ENCODE data around the gene ZNF182. TPM values are rescaled to one million over a fixed set of nuclear protein-coding genes. Genes with fewer than 3 reads are reported as not detected.

ZNF182 gene
- polyA plus RNA-seq (2013), result 2.0 and 2.4 TPM in 2 replicates

DNA sequence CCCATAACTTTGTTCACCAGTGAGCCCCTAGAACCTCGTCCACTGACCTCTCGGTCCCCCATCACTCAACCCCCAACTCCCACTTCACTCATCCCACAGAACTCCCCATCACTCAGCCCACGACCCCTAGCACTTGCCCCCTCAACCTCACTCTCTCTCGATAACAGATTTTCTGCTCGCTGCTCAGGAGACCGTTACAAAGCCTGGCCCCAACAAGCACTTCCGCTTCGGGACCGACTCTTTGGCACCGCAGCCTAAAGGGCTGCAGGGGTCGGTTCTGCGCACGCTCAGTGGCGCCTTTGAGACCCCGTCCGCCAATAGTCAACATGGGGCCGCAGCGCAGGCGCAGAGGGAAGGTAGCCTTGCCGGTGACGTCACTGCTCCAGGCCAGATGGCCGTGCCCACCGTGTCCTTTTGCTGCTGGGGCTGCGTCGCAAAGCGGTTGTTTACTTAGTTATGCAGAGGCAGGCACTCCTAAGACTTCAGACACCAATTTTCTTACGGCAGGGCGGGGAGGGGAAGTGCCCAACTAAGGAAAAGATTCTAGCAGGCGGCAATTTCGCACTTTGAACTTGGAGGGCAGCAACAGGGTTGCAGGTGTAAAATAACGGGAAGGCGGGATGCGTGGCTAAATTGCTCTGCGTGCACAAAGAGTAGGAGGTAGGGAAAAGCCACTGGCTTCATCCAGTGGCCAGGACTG is at the start of gene ZNF182:
ZNF182 (minus strand) TSS at position 232 of the 700 bp plus-strand sequence. CDS start 1,380 bp downstream, outside the sequence.
- Histone ChIP-seq H3K4me3 (ENCODE audit: low read depth, low read length) (peak within 1 kb of the TSS; percentile 88), H3K4me2 (ENCODE audit: low read length) (peak within 1 kb of the TSS; percentile 86), H3K4ac (ENCODE audit: low read depth, low read length) (peak within 1 kb of the TSS; percentile 69), H2AK5ac (ENCODE audit: low read length) (peak within 1 kb of the TSS; percentile 31), H3K18ac (ENCODE audit: low read length) (peak within 1 kb of the TSS; percentile 54), H2BK120ac (ENCODE audit: insufficient read depth, low read length, poor library complexity) (peak within 1 kb of the TSS; percentile 54), H3K79me1 (ENCODE audit: low read length) (peaks cover 3% of the 10 kb centered on the region), H3K27me3 (ENCODE audit: insufficient read depth, low read length) (no peaks in the 10 kb centered on the region), H2AFZ (ENCODE audit: insufficient read depth, low read length, poor library complexity) (peak within 1 kb of the TSS; percentile 83), H3K4me1 (ENCODE audit: control insufficient read depth in 1 of 2, insufficient read depth in 2 of 2, low read length in 2 of 2) (no peaks in the 10 kb centered on the region), H3K9me3 (ENCODE audit: insufficient read depth, low read depth, low read length) (no peaks in the 10 kb centered on the region), H2BK5ac (ENCODE audit: low read depth, low read length, poor library complexity) (peak within 1 kb of the TSS; percentile 32), H3K27ac (ENCODE audit: low read depth, low read length) (no peak within 1 kb of the TSS), H2BK12ac (ENCODE audit: low read length) (no peak within 1 kb of the TSS), H3K9ac (ENCODE audit: low read length) (peak within 1 kb of the TSS; percentile 79), H3K36me3 (ENCODE audit: control insufficient read depth in 1 of 2, insufficient read depth in 2 of 2, low read length in 2 of 2) (no peaks in the 10 kb centered on the region), H4K12ac (ENCODE audit: low read depth, low read length) (peak within 1 kb of the TSS; percentile 77), H4K91ac (ENCODE audit: low read depth, low read length) (peak within 1 kb of the TSS; percentile 63), H4K8ac (ENCODE audit: low read depth, low read length) (peak within 1 kb of the TSS; percentile 57), H3K14ac (ENCODE audit: low read length) (peak within 1 kb of the TSS; percentile 78), H3K23ac (ENCODE audit: low read length) (no peak within 1 kb of the TSS), H3K79me2 (ENCODE audit: control insufficient read depth, insufficient read depth, low read length, poor library complexity) (peaks cover 2% of the 10 kb centered on the region)
- DNase-seq, result peak; percentile 85 to 91
- WGBS (ENCODE audit: extremely low coverage, insufficient coverage, insufficient read length), result no CpG with 5 or more reads among the region's 34 CpGs

DNA sequence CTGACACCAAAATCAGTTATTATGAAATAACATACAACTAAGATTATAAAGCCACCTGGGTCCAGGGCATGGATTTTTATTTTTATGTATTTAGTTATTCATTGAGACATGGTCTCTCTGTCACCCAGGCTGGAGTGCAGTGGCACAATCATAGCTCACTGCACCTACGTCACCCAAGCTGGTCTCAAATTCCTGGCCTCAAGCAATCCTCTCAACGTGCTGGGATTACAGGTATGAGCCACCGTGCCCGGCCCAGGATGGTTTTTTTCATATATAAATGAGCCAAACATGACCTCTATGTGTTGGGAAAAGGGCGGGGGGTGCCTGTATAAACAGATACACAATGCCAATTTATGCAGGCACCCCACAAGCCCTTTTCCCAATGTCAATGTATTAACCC is 43.1 kb upstream of the ZNF182 start:
- H3K14ac ChIP-seq (ENCODE audit: low read length), result no peak overlapping the region
- H3K79me2 ChIP-seq (ENCODE audit: control insufficient read depth, insufficient read depth, low read length, poor library complexity), result no peaks in the 10 kb centered on the region
- no peak overlapping the region for H2AK5ac ChIP-seq (ENCODE audit: low read length)
- H3K18ac ChIP-seq (ENCODE audit: low read length), result no peak overlapping the region
- no peak overlapping the region for H2AFZ ChIP-seq (ENCODE audit: insufficient read depth, low read length, poor library complexity)
- H4K12ac ChIP-seq (ENCODE audit: low read depth, low read length), result no peak overlapping the region
- H2BK12ac ChIP-seq (ENCODE audit: low read length), result no peak overlapping the region
- H3K4me1 ChIP-seq (ENCODE audit: control insufficient read depth in 1 of 2, insufficient read depth in 2 of 2, low read length in 2 of 2), result peaks cover 2 to 3% of the 10 kb centered on the region in 2 experiments
- H3K4ac ChIP-seq (ENCODE audit: low read depth, low read length), result no peak overlapping the region
- H3K4me3 ChIP-seq (ENCODE audit: low read depth, low read length), result no peak overlapping the region
- H4K8ac ChIP-seq (ENCODE audit: low read depth, low read length), result no peak overlapping the region
- H3K23ac ChIP-seq (ENCODE audit: low read length), result no peak overlapping the region
- no peak overlapping the region for H2BK120ac ChIP-seq (ENCODE audit: insufficient read depth, low read length, poor library complexity)
- no peak overlapping the region for H2BK5ac ChIP-seq (ENCODE audit: low read depth, low read length, poor library complexity)
- no peaks in the 10 kb centered on the region for H3K36me3 ChIP-seq (ENCODE audit: control insufficient read depth in 1 of 2, insufficient read depth in 2 of 2, low read length in 2 of 2)
- H3K27ac ChIP-seq (ENCODE audit: low read depth, low read length), result no peak overlapping the region
- no peak overlapping the region for H3K9ac ChIP-seq (ENCODE audit: low read length)
- no peaks in the 10 kb centered on the region for H3K27me3 ChIP-seq (ENCODE audit: insufficient read depth, low read length)
- peak; percentile 59 to 73 for DNase-seq
- no peaks in the 10 kb centered on the region for H3K9me3 ChIP-seq (ENCODE audit: insufficient read depth, low read depth, low read length)
- peaks cover 7% of the 10 kb centered on the region for H3K79me1 ChIP-seq (ENCODE audit: low read length)
- WGBS (ENCODE audit: extremely low coverage, insufficient coverage, insufficient read length), result no CpG with 5 or more reads among the region's 5 CpGs
- no peak overlapping the region for H3K4me2 ChIP-seq (ENCODE audit: low read length)
- H4K91ac ChIP-seq (ENCODE audit: low read depth, low read length), result no peak overlapping the region

DNA sequence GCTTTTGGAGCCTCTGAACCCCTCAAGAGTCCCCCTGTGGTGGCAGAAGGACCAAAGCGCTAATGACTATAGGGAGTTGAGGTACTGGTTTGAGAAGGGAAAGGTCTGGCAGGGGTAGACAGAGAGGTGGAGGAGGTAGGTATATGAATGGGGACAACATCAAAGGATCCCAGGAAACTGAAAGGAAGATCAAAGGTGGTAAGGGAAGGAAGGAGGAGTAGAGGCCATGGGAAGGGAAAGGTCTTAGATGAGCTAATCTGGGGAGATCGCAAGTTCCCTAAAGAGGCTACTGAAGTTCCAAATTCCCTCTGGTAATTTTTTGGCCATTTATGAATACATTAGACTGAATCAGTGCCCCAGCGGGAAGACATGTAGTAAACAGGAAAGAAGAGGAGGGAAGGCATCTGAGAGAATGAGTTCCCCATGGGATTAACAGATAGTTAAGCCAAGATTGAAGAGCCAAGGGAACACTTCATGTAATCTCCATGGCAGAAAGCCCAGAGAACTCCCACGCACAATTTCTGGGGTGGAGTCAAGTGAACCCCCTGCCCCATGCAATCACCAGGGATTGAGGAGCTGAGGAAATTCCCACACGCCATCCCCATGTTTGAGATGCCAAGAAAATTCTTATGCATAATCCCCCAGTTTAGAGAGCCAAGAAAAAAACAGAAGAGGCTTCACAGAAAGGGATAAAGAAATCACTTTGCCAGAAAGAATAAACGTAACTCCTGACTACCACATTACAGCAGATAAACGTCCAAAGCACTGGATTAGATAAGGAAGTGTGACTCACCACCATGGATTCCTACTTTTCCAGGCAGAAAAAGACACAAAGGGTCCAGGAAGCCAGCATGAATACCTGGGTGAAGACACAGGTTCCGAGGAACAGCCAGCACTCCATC is 41.9 kb upstream of the ZNF182 start:
- Histone ChIP-seq H3K14ac (ENCODE audit: low read length) (peak overlapping the region; percentile 30), H3K4me1 (ENCODE audit: control insufficient read depth in 1 of 2, insufficient read depth in 2 of 2, low read length in 2 of 2) (peaks cover 2 to 3% of the 10 kb centered on the region in 2 experiments), H2BK5ac (ENCODE audit: low read depth, low read length, poor library complexity) (no peak overlapping the region), H3K9me3 (ENCODE audit: insufficient read depth, low read depth, low read length) (no peaks in the 10 kb centered on the region), H4K8ac (ENCODE audit: low read depth, low read length) (peak overlapping the region; percentile 47), H3K36me3 (ENCODE audit: control insufficient read depth in 1 of 2, insufficient read depth in 2 of 2, low read length in 2 of 2) (no peaks in the 10 kb centered on the region), H3K9ac (ENCODE audit: low read length) (no peak overlapping the region), H2AFZ (ENCODE audit: insufficient read depth, low read length, poor library complexity) (no peak overlapping the region), H3K23ac (ENCODE audit: low read length) (no peak overlapping the region), H4K91ac (ENCODE audit: low read depth, low read length) (peak overlapping the region; percentile 5), H4K12ac (ENCODE audit: low read depth, low read length) (no peak overlapping the region), H3K4ac (ENCODE audit: low read depth, low read length) (no peak overlapping the region), H3K79me1 (ENCODE audit: low read length) (peaks cover 7% of the 10 kb centered on the region), H3K4me2 (ENCODE audit: low read length) (no peak overlapping the region), H3K27me3 (ENCODE audit: insufficient read depth, low read length) (no peaks in the 10 kb centered on the region), H3K4me3 (ENCODE audit: low read depth, low read length) (no peak overlapping the region), H3K79me2 (ENCODE audit: control insufficient read depth, insufficient read depth, low read length, poor library complexity) (no peaks in the 10 kb centered on the region), H3K18ac (ENCODE audit: low read length) (no peak overlapping the region), H2BK120ac (ENCODE audit: insufficient read depth, low read length, poor library complexity) (peak overlapping the region; percentile 22), H2BK12ac (ENCODE audit: low read length) (no peak overlapping the region), H2AK5ac (ENCODE audit: low read length) (no peak overlapping the region), H3K27ac (ENCODE audit: low read depth, low read length) (peak overlapping the region; percentile 69)
- peak; percentile 67 to 87 for DNase-seq
- no CpG with 5 or more reads among the region's 8 CpGs for WGBS (ENCODE audit: extremely low coverage, insufficient coverage, insufficient read length)

DNA sequence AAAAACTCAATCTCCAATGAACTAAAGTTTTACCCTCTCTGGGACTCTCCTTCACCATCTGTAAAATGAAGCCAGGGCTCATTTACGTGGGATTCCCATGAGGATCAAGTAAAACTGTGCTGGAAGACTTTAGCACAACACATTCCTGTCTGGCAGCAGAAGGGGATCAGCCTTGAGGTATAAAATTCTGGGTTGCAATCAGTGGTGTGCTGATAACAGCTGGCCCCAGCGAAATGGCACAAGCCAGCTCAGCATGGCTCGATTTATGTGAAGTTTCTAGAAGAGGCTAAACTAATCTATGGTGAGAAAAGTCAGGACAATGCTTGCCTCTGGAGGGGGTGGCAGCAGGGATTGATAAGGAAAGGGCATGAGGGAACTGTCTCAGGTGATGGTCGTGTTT is 39.3 kb upstream of the ZNF182 start:
- Histone ChIP-seq H2BK5ac (ENCODE audit: low read depth, low read length, poor library complexity) (no peak overlapping the region), H4K12ac (ENCODE audit: low read depth, low read length) (no peak overlapping the region), H3K4ac (ENCODE audit: low read depth, low read length) (no peak overlapping the region), H3K36me3 (ENCODE audit: control insufficient read depth in 1 of 2, insufficient read depth in 2 of 2, low read length in 2 of 2) (no peaks in the 10 kb centered on the region), H2AFZ (ENCODE audit: insufficient read depth, low read length, poor library complexity) (no peak overlapping the region), H4K8ac (ENCODE audit: low read depth, low read length) (no peak overlapping the region), H3K79me1 (ENCODE audit: low read length) (peaks cover 7% of the 10 kb centered on the region), H2AK5ac (ENCODE audit: low read length) (no peak overlapping the region), H2BK12ac (ENCODE audit: low read length) (no peak overlapping the region), H3K18ac (ENCODE audit: low read length) (no peak overlapping the region), H3K4me2 (ENCODE audit: low read length) (no peak overlapping the region), H3K9ac (ENCODE audit: low read length) (no peak overlapping the region), H3K23ac (ENCODE audit: low read length) (no peak overlapping the region), H3K4me3 (ENCODE audit: low read depth, low read length) (no peak overlapping the region), H4K91ac (ENCODE audit: low read depth, low read length) (no peak overlapping the region), H3K4me1 (ENCODE audit: control insufficient read depth in 1 of 2, insufficient read depth in 2 of 2, low read length in 2 of 2) (peaks cover 2 to 3% of the 10 kb centered on the region in 2 experiments), H3K14ac (ENCODE audit: low read length) (no peak overlapping the region), H2BK120ac (ENCODE audit: insufficient read depth, low read length, poor library complexity) (no peak overlapping the region), H3K27me3 (ENCODE audit: insufficient read depth, low read length) (no peaks in the 10 kb centered on the region), H3K27ac (ENCODE audit: low read depth, low read length) (no peak overlapping the region), H3K79me2 (ENCODE audit: control insufficient read depth, insufficient read depth, low read length, poor library complexity) (no peaks in the 10 kb centered on the region), H3K9me3 (ENCODE audit: insufficient read depth, low read depth, low read length) (no peaks in the 10 kb centered on the region)
- no CpG with 5 or more reads among the region's 4 CpGs for WGBS (ENCODE audit: extremely low coverage, insufficient coverage, insufficient read length)
- DNase-seq, result no peak

All from trophoblast cell (in vitro differentiated cells and primary cell).